Nephron progenitor cell (in vitro differentiated cells): ENCODE data around the gene CGNL1.

Experiments
- DNase-seq: peaks from one replicate; pipeline ENCODE4 v3.0.0; 2021
- H3K27ac Mint-ChIP-seq: 2 replicates; pipeline ENCODE4 v1.8.0; 2021; ENCODE audit warnings: mild to moderate bottlenecking, moderate library complexity, mixed read lengths
- H3K27me3 Mint-ChIP-seq: 2 replicates; pipeline ENCODE4 v1.8.0; 2021; ENCODE audit warnings: mild to moderate bottlenecking, low read depth, mixed read lengths; ENCODE audit not compliant: poor library complexity
- H3K36me3 Mint-ChIP-seq: 2 replicates; pipeline ENCODE4 v1.8.0; 2021; ENCODE audit warnings: low read depth, mixed read lengths
- H3K4me1 Mint-ChIP-seq: 2 replicates; pipeline ENCODE4 v1.8.0; 2021; ENCODE audit warnings: mixed read lengths
- H3K4me3 Mint-ChIP-seq: 2 replicates; pipeline ENCODE4 v1.8.0; 2021; ENCODE audit warnings: mild to moderate bottlenecking, moderate library complexity, mixed read lengths
- H3K9me3 Mint-ChIP-seq: 2 replicates; pipeline ENCODE4 v1.8.0; 2021; ENCODE audit warnings: mild to moderate bottlenecking, moderate library complexity, mixed read lengths
- CTCF ChIP-seq: fragments of 200-600 bp; sonication (generic); IDR thresholded peaks from 2 replicates; pipeline ENCODE4 v1.5.0; 2021; ENCODE audit warnings: antibody characterized with exemption

The CGNL1 gene

GRCh38 chr15:57596301-57596855 is 220.1 kb downstream of the CGNL1 start:
- no peak for TF ChIP-seq CTCF
- Mint-ChIP-seq H3K9me3 (no peaks in the 10 kb centered on the region), H3K4me1 (peaks cover under 1% of the 10 kb centered on the region), H3K27me3 (peaks cover 36% of the 10 kb centered on the region), H3K4me3 (no peak overlapping the region), H3K36me3 (no peaks in the 10 kb centered on the region), H3K27ac (no peak overlapping the region)
- DNase-seq = no peak

- Mint-ChIP-seq H3K9me3 (no peaks in the 10 kb centered on the region), H3K27ac (no peak overlapping the region), H3K27me3 (peaks cover 37% of the 10 kb centered on the region), H3K4me1 (no peaks in the 10 kb centered on the region), H3K4me3 (no peak overlapping the region), H3K36me3 (no peaks in the 10 kb centered on the region)
- no peak for TF ChIP-seq CTCF
- DNase-seq = no peak
Observed at GRCh38 chr15:57596978-57597377, 220.7 kb downstream of the CGNL1 start.

- H3K27ac Mint-ChIP-seq = no peak overlapping the region
- no peaks in the 10 kb centered on the region for H3K9me3 Mint-ChIP-seq
- DNase-seq = no peak
- peaks cover 33% of the 10 kb centered on the region for H3K27me3 Mint-ChIP-seq
- H3K36me3 Mint-ChIP-seq = no peaks in the 10 kb centered on the region
- no peak overlapping the region for H3K4me3 Mint-ChIP-seq
- no peak for TF ChIP-seq CTCF
- no peaks in the 10 kb centered on the region for H3K4me1 Mint-ChIP-seq
Observed at GRCh38 chr15:57597431-57597830, 221.1 kb downstream of the CGNL1 start.

GRCh38 chr15:57598346-57598745 is 222.0 kb downstream of the CGNL1 start:
- DNase-seq = no peak
- Mint-ChIP-seq H3K27ac (no peak overlapping the region), H3K36me3 (no peaks in the 10 kb centered on the region), H3K27me3 (peaks cover 25% of the 10 kb centered on the region), H3K4me1 (no peaks in the 10 kb centered on the region), H3K9me3 (no peaks in the 10 kb centered on the region), H3K4me3 (no peak overlapping the region)
- no peak for TF ChIP-seq CTCF

- peaks cover 17% of the 10 kb centered on the region for H3K27me3 Mint-ChIP-seq
- no peaks in the 10 kb centered on the region for H3K9me3 Mint-ChIP-seq
- H3K4me1 Mint-ChIP-seq = no peaks in the 10 kb centered on the region
- no peak for TF ChIP-seq CTCF
- DNase-seq = no peak
- H3K27ac Mint-ChIP-seq = no peak overlapping the region
- H3K4me3 Mint-ChIP-seq = no peak overlapping the region
- H3K36me3 Mint-ChIP-seq = no peaks in the 10 kb centered on the region
Observed at GRCh38 chr15:57599296-57599810, 223.0 kb downstream of the CGNL1 start.

GRCh38 chr15:57600197-57600596 is 223.9 kb downstream of the CGNL1 start:
- no peak for TF ChIP-seq CTCF
- H3K9me3 Mint-ChIP-seq = no peaks in the 10 kb centered on the region
- H3K36me3 Mint-ChIP-seq = no peaks in the 10 kb centered on the region
- H3K27ac Mint-ChIP-seq = no peak overlapping the region
- no peak overlapping the region for H3K4me3 Mint-ChIP-seq
- DNase-seq = no peak
- no peaks in the 10 kb centered on the region for H3K4me1 Mint-ChIP-seq
- peaks cover 16% of the 10 kb centered on the region for H3K27me3 Mint-ChIP-seq
